NCI-H128 (cell line): ENCODE measurements around the gene VPS25.
A peak's percentile ranks its signal among the peaks of the same experiment; 100 is the strongest.
"Not testable (repeated sequence)": the region's sequence is repeated elsewhere in the genome, so short reads cannot be mapped to it uniquely, and the experiment has no call there.

Experiments used
- DNase-seq: peaks from one replicate; lab custom pipeline; 2025; ENCODE audit not compliant: unreplicated experiment; lab: John Stamatoyannopoulos, UW

Gene VPS25

GRCh38 chr17:42773290-42774035 is at the start of gene VPS25:
VPS25 (plus strand) TSS chr17:42773449; CDS start chr17:42773476, 27 bp downstream.
- DNase-seq = peak; percentile 13

GRCh38 chr17:42723636-42724035 is 49.6 kb upstream of the VPS25 start:
- no peak for DNase-seq

GRCh38 chr17:42725143-42725542 is 48.1 kb upstream of the VPS25 start:
- DNase-seq = no peak

GRCh38 chr17:42740699-42741098 is 32.5 kb upstream of the VPS25 start:
- no peak for DNase-seq

- DNase-seq = not testable (repeated sequence)
Measured at GRCh38 chr17:42742916-42743315, 30.3 kb upstream of the VPS25 start.

GRCh38 chr17:42743595-42744282 is 29.5 kb upstream of the VPS25 start:
- no peak for DNase-seq

- no peak for DNase-seq
Measured at GRCh38 chr17:42744283-42744805, 28.9 kb upstream of the VPS25 start.

GRCh38 chr17:42744806-42745617 is 28.2 kb upstream of the VPS25 start, which contains the start of gene EZH1:
EZH1 (minus strand) TSS chr17:42745040; CDS start chr17:42728941, 16,099 bp downstream.
- DNase-seq = peak; percentile 75

GRCh38 chr17:42748202-42748907 is 24.9 kb upstream of the VPS25 start:
- DNase-seq = no peak

GRCh38 chr17:42748908-42749798 is 24.1 kb upstream of the VPS25 start:
- no peak for DNase-seq

- no peak for DNase-seq
Measured at GRCh38 chr17:42750739-42751344, 22.4 kb upstream of the VPS25 start.

- no peak for DNase-seq
Measured at GRCh38 chr17:42751628-42752027, 21.6 kb upstream of the VPS25 start.

GRCh38 chr17:42754782-42755181 is 18.5 kb upstream of the VPS25 start:
- no peak for DNase-seq

GRCh38 chr17:42759982-42760651 is 13.1 kb upstream of the VPS25 start:
- no peak for DNase-seq

- no peak for DNase-seq
Measured at GRCh38 chr17:42760652-42761581, 12.3 kb upstream of the VPS25 start, which contains the start of gene RAMP2. RAMP2 (plus strand) TSS chr17:42761227; CDS start chr17:42761262, 35 bp downstream.

- DNase-seq = no peak
Measured at GRCh38 chr17:42761638-42762037, 11.6 kb upstream of the VPS25 start.

- DNase-seq = no peak
Measured at GRCh38 chr17:42766124-42766523, 7.1 kb upstream of the VPS25 start.
